GM18868 (cell line): ENCODE data around the gene MUCL1.

Experiments used
- ATAC-seq: cut with Tn5 transposase; IDR thresholded peaks from one replicate; pipeline ENCODE4 v1.9.1; 2021; ENCODE audit warnings: mild to moderate bottlenecking, moderate library complexity; ENCODE audit not compliant: unreplicated experiment

MUCL1 gene

GRCh38 chr12:54891717-54892478 is 37.6 kb downstream of the MUCL1 start:
- no peak for ATAC-seq
